Measurements from ENCODE around the gene HSPA6.

Gene HSPA6

GRCh38 chr1:161501234-161501633, 23.1 kb upstream of the HSPA6 start:
- TF ChIP-seq ZNF24 (tag by site-specific recombination; IDR thresholded peaks at IDR 0.05), result no peak
- TF ChIP-seq SALL2 (tag by site-specific recombination; IDR thresholded peaks at IDR 0.05; ENCODE audit: borderline replicate concordance), result no peak
- TF ChIP-seq ZNF221 (tag by site-specific recombination; IDR thresholded peaks at IDR 0.05; ENCODE audit: borderline replicate concordance), result no peak
- TF ChIP-seq ZNF76 (tag by site-specific recombination; IDR thresholded peaks at IDR 0.05; ENCODE audit: borderline replicate concordance, low read depth), result no peak
- no peak for TF ChIP-seq OSR2 (tag by site-specific recombination; IDR thresholded peaks at IDR 0.05)
- TF ChIP-seq, protein P1, sequence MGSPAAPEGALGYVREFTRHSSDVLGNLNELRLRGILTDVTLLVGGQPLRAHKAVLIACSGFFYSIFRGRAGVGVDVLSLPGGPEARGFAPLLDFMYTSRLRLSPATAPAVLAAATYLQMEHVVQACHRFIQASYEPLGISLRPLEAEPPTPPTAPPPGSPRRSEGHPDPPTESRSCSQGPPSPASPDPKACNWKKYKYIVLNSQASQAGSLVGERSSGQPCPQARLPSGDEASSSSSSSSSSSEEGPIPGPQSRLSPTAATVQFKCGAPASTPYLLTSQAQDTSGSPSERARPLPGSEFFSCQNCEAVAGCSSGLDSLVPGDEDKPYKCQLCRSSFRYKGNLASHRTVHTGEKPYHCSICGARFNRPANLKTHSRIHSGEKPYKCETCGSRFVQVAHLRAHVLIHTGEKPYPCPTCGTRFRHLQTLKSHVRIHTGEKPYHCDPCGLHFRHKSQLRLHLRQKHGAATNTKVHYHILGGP (tag by site-specific recombination; IDR thresholded peaks at IDR 0.05), result no peak
- Histone ChIP-seq H3K9me3 (ENCODE audit: control insufficient read depth, insufficient read depth, low read depth, low read length) (no peaks in the 10 kb centered on the region), H3K4me3 (ENCODE audit: low read depth, low read length) (no peak overlapping the region), H3K27ac (ENCODE audit: extremely low read depth, low read depth, low read length) (no peak overlapping the region), H3K4me1 (ENCODE audit: control insufficient read depth, insufficient read depth, low read length) (peaks cover 13% of the 10 kb centered on the region), H3K36me3 (ENCODE audit: control insufficient read depth in 2 of 2, insufficient read depth in 1 of 2, low read length in 2 of 2) (no peaks in the 10 kb centered on the region)
- POLR2A ChIA-PET, result no interaction called here
- CTCF ChIA-PET, result no interaction called here

DNA sequence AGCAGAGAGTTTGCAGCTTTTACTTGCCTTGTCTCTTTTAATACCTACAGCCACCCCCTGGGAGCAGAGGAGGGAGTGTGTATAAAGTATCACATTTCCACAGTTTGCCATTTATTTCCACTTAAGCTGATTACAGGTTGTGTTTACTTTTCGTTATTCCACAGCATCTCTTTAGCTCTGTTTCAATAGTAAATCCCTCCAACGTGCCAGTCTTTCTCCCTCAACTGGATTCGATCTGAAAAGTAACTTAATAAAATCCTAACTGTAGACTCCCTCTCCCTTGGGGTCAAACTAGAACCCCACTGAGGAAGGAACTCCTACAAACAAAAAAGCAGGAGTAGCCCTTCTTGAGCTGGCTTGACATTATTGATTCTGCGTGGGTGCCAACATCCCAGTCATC, 22.2 kb upstream of the HSPA6 start:
- Histone ChIP-seq H3K36me3 (ENCODE audit: control insufficient read depth in 2 of 2, insufficient read depth in 1 of 2, low read length in 2 of 2) (no peaks in the 10 kb centered on the region), H3K4me3 (ENCODE audit: low read depth, low read length) (no peak overlapping the region), H3K4me1 (ENCODE audit: control insufficient read depth, insufficient read depth, low read length) (peaks cover 18% of the 10 kb centered on the region), H3K27ac (ENCODE audit: extremely low read depth, low read depth, low read length) (no peak overlapping the region), H3K9me3 (ENCODE audit: control insufficient read depth, insufficient read depth, low read depth, low read length) (no peaks in the 10 kb centered on the region)
- CTCF ChIA-PET, result interaction anchor here (0.7 to 1.8 kb wide), 3 partner anchors 14 to 22 kb away, joined by 3 to 12 read pairs (median 3); partner anchors contain the start of gene HSPA6
- POLR2A ChIA-PET, result no interaction called here
- TF ChIP-seq MZF1 (tag by site-specific recombination; IDR thresholded peaks at IDR 0.05; ENCODE audit: borderline replicate concordance) (peak; percentile 96; the same call in 1 of the 2 replicates), OSR2 (tag by site-specific recombination; IDR thresholded peaks at IDR 0.05) (peak; percentile 87), ZNF561 (tag by site-specific recombination; IDR thresholded peaks at IDR 0.05; ENCODE audit: borderline replicate concordance) (0 out of 2 replicates have a peak, but pooled peaks have one; percentile 30), ZSCAN30 (tag by site-specific recombination; IDR thresholded peaks at IDR 0.05) (0 out of 2 replicates have a peak, but pooled peaks have one; percentile 10), ZFHX2 (tag by site-specific recombination; conservative IDR thresholded peaks at IDR 0.05) (peak; percentile 50; the same call in 1 of the 2 replicates), KLF9 (tag by site-specific recombination; IDR thresholded peaks at IDR 0.05; ENCODE audit: low read depth) (no peak), ZXDB (tag by site-specific recombination; IDR thresholded peaks at IDR 0.05) (peak; percentile 49; the same call in 1 of the 2 replicates), KLF8 (tag by site-specific recombination; IDR thresholded peaks at IDR 0.05) (peak; percentile 53; the same call in 1 of the 2 replicates), SCRT2 (tag by site-specific recombination; IDR thresholded peaks at IDR 0.05) (peak; percentile 46; the same call in 1 of the 2 replicates), ZNF174 (tag by site-specific recombination; IDR thresholded peaks at IDR 0.05) (no peak), GLIS1 (tag by site-specific recombination; IDR thresholded peaks at IDR 0.05) (peak; percentile 96), ZNF501 (tag by site-specific recombination; IDR thresholded peaks at IDR 0.05) (0 out of 2 replicates have a peak, but pooled peaks have one; percentile 38), EGR2 (tag by site-specific recombination; IDR thresholded peaks at IDR 0.05; ENCODE audit: low read depth) (peak; percentile 12; the same call in 1 of the 2 replicates), ZBTB20 (tag by site-specific recombination; IDR thresholded peaks at IDR 0.05) (peak; percentile 96), WT1 (tag by site-specific recombination; IDR thresholded peaks at IDR 0.05) (peak; percentile 99), FEZF1 (tag by site-specific recombination; IDR thresholded peaks at IDR 0.05) (peak; percentile 95), SP7 (tag by site-specific recombination; IDR thresholded peaks at IDR 0.05) (peak; percentile 96), ZNF513 (tag by site-specific recombination; IDR thresholded peaks at IDR 0.05) (0 out of 2 replicates have a peak, but pooled peaks have one; percentile 21), ZBTB17 (tag by site-specific recombination; IDR thresholded peaks at IDR 0.05) (peak; percentile 62), ZNF701 (tag by site-specific recombination; IDR thresholded peaks at IDR 0.05) (no peak), ZNF544 (tag by site-specific recombination; IDR thresholded peaks at IDR 0.05) (no peak), PBX3 (CRISPR knock-in tag; IDR thresholded peaks at IDR 0.05) (no peak), ZBTB48 (tag by site-specific recombination; IDR thresholded peaks at IDR 0.05) (peak; percentile 85), ZNF600 (tag by site-specific recombination; IDR thresholded peaks at IDR 0.05) (peak; percentile 85)
- TF ChIP-seq, protein P2, sequence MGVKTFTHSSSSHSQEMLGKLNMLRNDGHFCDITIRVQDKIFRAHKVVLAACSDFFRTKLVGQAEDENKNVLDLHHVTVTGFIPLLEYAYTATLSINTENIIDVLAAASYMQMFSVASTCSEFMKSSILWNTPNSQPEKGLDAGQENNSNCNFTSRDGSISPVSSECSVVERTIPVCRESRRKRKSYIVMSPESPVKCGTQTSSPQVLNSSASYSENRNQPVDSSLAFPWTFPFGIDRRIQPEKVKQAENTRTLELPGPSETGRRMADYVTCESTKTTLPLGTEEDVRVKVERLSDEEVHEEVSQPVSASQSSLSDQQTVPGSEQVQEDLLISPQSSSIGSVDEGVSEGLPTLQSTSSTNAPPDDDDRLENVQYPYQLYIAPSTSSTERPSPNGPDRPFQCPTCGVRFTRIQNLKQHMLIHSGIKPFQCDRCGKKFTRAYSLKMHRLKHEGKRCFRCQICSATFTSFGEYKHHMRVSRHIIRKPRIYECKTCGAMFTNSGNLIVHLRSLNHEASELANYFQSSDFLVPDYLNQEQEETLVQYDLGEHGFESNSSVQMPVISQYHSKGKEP (tag by site-specific recombination; IDR thresholded peaks at IDR 0.05), result peak; percentile 61
